Measurements from ENCODE around the gene POLR1E. TPM values are rescaled to one million over a fixed set of nuclear protein-coding genes. Genes with fewer than 3 reads are reported as not detected.

POLR1E gene
- total and polyA plus RNA-seq, 9 of the 15 experiments (the other 6 are each of a cell fraction or from before 2014, with no cell fraction given): 18.9 to 102 (median 74.4) TPM

GRCh38 chr9:37511016-37512010 lies 25.6 kb downstream of the POLR1E start (continued):
- TF ChIP-seq, protein P1, sequence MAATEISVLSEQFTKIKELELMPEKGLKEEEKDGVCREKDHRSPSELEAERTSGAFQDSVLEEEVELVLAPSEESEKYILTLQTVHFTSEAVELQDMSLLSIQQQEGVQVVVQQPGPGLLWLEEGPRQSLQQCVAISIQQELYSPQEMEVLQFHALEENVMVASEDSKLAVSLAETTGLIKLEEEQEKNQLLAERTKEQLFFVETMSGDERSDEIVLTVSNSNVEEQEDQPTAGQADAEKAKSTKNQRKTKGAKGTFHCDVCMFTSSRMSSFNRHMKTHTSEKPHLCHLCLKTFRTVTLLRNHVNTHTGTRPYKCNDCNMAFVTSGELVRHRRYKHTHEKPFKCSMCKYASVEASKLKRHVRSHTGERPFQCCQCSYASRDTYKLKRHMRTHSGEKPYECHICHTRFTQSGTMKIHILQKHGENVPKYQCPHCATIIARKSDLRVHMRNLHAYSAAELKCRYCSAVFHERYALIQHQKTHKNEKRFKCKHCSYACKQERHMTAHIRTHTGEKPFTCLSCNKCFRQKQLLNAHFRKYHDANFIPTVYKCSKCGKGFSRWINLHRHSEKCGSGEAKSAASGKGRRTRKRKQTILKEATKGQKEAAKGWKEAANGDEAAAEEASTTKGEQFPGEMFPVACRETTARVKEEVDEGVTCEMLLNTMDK (IDR thresholded peaks at IDR 0.05; ENCODE audit: borderline replicate concordance, insufficient read depth, low read depth, low read length, poor library complexity, severe bottlenecking): peak; percentile 58
- TF ChIP-seq ZNF668 (CRISPR knock-in tag; IDR thresholded peaks at IDR 0.05): no peak

- Histone ChIP-seq H3K4me1 (replicated peaks in 1 of 2; ENCODE audit: control insufficient read depth in 2 of 2, insufficient read depth in 2 of 2, low read length in 2 of 2) (peaks cover 4 to 5% of the 10 kb centered on the region in 2 experiments; a peak in 2 of 5 replicates), H3K27ac (ENCODE audit: extremely low read depth, low read depth, low read length) (no peak overlapping the region), H3K9ac (ENCODE audit: insufficient read depth in 1 of 2, low read depth in 2 of 2, low read length in 2 of 2) (peak overlapping the region in 1 of 2 experiments; percentile 43; a peak in 2 of 4 replicates), H3K79me2 (ENCODE audit: control insufficient read depth, insufficient read depth, low read length) (no peaks in the 10 kb centered on the region), H3K36me3 (ENCODE audit: control insufficient read depth, insufficient read depth, low read length) (peaks cover 17% of the 10 kb centered on the region), H4K20me1 (replicated peaks; ENCODE audit: control insufficient read depth, insufficient read depth, low read length) (peaks cover 11% of the 10 kb centered on the region; the same call in 1 of the 2 replicates), H3K27me3 (ENCODE audit: control insufficient read depth in 2 of 2, insufficient read depth in 2 of 2, low read length in 2 of 2) (no peaks in the 10 kb centered on the region), H2AFZ (ENCODE audit: low read depth, low read length) (no peak overlapping the region), H3K9me1 (ENCODE audit: control insufficient read depth, insufficient read depth, low read length) (peaks cover 3% of the 10 kb centered on the region), H3K4me3 (no peak overlapping the region), H3K9me3 (replicated peaks; ENCODE audit: control insufficient read depth, insufficient read depth, low read depth, low read length) (no peaks in the 10 kb centered on the region), H3K4me2 (ENCODE audit: insufficient read depth, low read length) (no peak overlapping the region)
- ATAC-seq (no peak), FAIRE-seq (no peak), DNase-seq (ENCODE audit: extremely low read depth in 1 of 4, low spot score in 3 of 4) (no peak)
- no TSS peak for BruUV-seq (replicated peaks)
- in situ Hi-C loops (cut with MboI): no loop called here
- intact Hi-C loops (cut with micrococcal nuclease): no loop called here
- POLR2A ChIA-PET: interaction anchor here (0.6 to 3.0 kb wide), 8 partner anchors 10 to 90 kb away, joined by 3 to 12 read pairs (median 4); partner anchors contain the start of genes GRHPR and POLR1E
- WGBS (ENCODE audit: insufficient coverage, low coverage, missing lambda C conversion rate): 62% methylated on average over 11 of the region's 12 CpGs
- CTCF ChIA-PET (ENCODE audit: low intra/inter-chr PET ratio): no interaction called here
- TF ChIP-seq POLR2G (IDR thresholded peaks at IDR 0.05; ENCODE audit: low read depth, low read length) (0 out of 2 replicates have a peak, but pooled peaks have one; percentile 41), BRF2 (IDR thresholded peaks at IDR 0.05; ENCODE audit: borderline replicate concordance, insufficient read depth, insufficient read length) (no peak), KDM1A (IDR thresholded peaks at IDR 0.05) (peak in 1 of 2 experiments; percentile 63; a peak in 1 of 4 replicates), PHB2 (IDR thresholded peaks at IDR 0.05; ENCODE audit: low read depth) (no peak), HINFP (tag; conservative IDR thresholded peaks at IDR 0.05; ENCODE audit: low read depth) (no peak), ZNF639 (CRISPR knock-in tag; conservative IDR thresholded peaks at IDR 0.05 in 1 of 2, IDR thresholded peaks at IDR 0.05 in 1 of 2) (no peak)
Measured at GRCh38 chr9:37512437-37512836, 26.7 kb downstream of the POLR1E start.

All from K562 (cell line).